Measurements from ENCODE around the gene NEDD9.

DNA sequence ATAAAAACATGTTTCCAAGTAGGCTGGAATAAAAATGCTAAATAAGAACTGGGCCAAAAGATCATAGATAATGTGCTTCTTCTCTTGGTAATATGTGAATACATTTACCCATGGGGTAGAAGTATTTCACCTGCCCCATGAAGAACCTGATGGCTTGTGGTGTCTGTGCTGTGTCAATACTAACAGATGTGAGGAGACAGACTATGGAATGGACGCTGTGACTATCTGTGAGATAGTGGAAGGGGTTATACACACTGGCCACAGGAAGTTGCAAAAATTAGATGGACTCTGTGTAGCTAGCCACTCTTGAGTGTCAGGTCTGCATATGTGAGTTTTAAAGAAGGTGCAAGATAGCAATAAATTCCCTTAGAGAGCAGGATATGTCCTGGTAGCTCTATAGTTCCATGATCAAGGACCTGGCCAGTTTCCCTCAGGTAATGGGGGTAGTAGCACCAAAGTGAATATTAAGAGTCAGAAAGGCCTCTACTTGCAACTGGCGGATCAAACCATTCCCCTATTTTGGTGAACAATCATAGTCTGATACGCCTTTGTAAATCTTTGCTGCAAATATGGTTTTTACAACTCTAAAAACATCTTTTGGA, 48.6 kb downstream of the NEDD9 start:
- TF ChIP-seq, protein P1, sequence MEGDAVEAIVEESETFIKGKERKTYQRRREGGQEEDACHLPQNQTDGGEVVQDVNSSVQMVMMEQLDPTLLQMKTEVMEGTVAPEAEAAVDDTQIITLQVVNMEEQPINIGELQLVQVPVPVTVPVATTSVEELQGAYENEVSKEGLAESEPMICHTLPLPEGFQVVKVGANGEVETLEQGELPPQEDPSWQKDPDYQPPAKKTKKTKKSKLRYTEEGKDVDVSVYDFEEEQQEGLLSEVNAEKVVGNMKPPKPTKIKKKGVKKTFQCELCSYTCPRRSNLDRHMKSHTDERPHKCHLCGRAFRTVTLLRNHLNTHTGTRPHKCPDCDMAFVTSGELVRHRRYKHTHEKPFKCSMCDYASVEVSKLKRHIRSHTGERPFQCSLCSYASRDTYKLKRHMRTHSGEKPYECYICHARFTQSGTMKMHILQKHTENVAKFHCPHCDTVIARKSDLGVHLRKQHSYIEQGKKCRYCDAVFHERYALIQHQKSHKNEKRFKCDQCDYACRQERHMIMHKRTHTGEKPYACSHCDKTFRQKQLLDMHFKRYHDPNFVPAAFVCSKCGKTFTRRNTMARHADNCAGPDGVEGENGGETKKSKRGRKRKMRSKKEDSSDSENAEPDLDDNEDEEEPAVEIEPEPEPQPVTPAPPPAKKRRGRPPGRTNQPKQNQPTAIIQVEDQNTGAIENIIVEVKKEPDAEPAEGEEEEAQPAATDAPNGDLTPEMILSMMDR (optimal IDR thresholded peaks at IDR 0.05 in 1 of 3, IDR thresholded peaks at IDR 0.05 in 1 of 3, conservative IDR thresholded peaks at IDR 0.05 in 1 of 3; ENCODE audit: extremely low read depth in 1 of 3, insufficient read depth in 2 of 3, low read length in 3 of 3) = no peak
- no peak for TF ChIP-seq EZH2 (IDR thresholded peaks at IDR 0.05; ENCODE audit: low read length)
